DMS53 (cell line): ENCODE results near the gene NUDT16L1.

Experiments used
- DNase-seq: peaks from one replicate; lab custom pipeline; 2025; lab: John Stamatoyannopoulos, UW

The NUDT16L1 gene

GRCh38 chr16:4683255-4684057 lies 9.9 kb upstream of the NUDT16L1 start:
- DNase-seq: no peak

GRCh38 chr16:4684058-4684715 lies 9.2 kb upstream of the NUDT16L1 start:
- DNase-seq: no peak

- no peak for DNase-seq
Measured at GRCh38 chr16:4684763-4685162, 8.6 kb upstream of the NUDT16L1 start.

GRCh38 chr16:4685292-4685691 lies 8.1 kb upstream of the NUDT16L1 start:
- no peak for DNase-seq

GRCh38 chr16:4685776-4686496 lies 7.4 kb upstream of the NUDT16L1 start:
- no peak for DNase-seq

GRCh38 chr16:4686497-4687210 lies 6.7 kb upstream of the NUDT16L1 start:
- DNase-seq: no peak

- DNase-seq: no peak
Measured at GRCh38 chr16:4687416-4687815, 5.9 kb upstream of the NUDT16L1 start.

- no peak for DNase-seq
Measured at GRCh38 chr16:4687946-4688673, 5.3 kb upstream of the NUDT16L1 start.

GRCh38 chr16:4688674-4689045 lies 4.7 kb upstream of the NUDT16L1 start:
- DNase-seq: no peak

- no peak for DNase-seq
Measured at GRCh38 chr16:4689091-4689671, 4.2 kb upstream of the NUDT16L1 start.

- DNase-seq: no peak
Measured at GRCh38 chr16:4689864-4690704, 3.3 kb upstream of the NUDT16L1 start.

GRCh38 chr16:4690946-4691665 lies 2.3 kb upstream of the NUDT16L1 start:
- no peak for DNase-seq

GRCh38 chr16:4691666-4692412 lies 1.5 kb upstream of the NUDT16L1 start:
- DNase-seq: no peak

GRCh38 chr16:4692460-4693295 lies 684 bp upstream of the NUDT16L1 start:
- peak; percentile 62 for DNase-seq

- DNase-seq: peak; percentile 79
Measured at GRCh38 chr16:4693956-4694641, 737 bp downstream of the NUDT16L1 start.

GRCh38 chr16:4694642-4695451 lies 1.5 kb downstream of the NUDT16L1 start:
- peak; percentile 16 for DNase-seq
